GM21447 (cell line): ENCODE measurements around the gene PAK1IP1.
"Not testable (repeated sequence)": the region's sequence is repeated elsewhere in the genome, so short reads cannot be mapped to it uniquely, and the experiment has no call there.

Experiments
- ATAC-seq: cut with Tn5 transposase; IDR thresholded peaks from one replicate; pipeline ENCODE4 v1.9.1; 2021; ENCODE audit not compliant: unreplicated experiment

PAK1IP1 gene, protein sequence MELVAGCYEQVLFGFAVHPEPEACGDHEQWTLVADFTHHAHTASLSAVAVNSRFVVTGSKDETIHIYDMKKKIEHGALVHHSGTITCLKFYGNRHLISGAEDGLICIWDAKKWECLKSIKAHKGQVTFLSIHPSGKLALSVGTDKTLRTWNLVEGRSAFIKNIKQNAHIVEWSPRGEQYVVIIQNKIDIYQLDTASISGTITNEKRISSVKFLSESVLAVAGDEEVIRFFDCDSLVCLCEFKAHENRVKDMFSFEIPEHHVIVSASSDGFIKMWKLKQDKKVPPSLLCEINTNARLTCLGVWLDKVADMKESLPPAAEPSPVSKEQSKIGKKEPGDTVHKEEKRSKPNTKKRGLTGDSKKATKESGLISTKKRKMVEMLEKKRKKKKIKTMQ

DNA sequence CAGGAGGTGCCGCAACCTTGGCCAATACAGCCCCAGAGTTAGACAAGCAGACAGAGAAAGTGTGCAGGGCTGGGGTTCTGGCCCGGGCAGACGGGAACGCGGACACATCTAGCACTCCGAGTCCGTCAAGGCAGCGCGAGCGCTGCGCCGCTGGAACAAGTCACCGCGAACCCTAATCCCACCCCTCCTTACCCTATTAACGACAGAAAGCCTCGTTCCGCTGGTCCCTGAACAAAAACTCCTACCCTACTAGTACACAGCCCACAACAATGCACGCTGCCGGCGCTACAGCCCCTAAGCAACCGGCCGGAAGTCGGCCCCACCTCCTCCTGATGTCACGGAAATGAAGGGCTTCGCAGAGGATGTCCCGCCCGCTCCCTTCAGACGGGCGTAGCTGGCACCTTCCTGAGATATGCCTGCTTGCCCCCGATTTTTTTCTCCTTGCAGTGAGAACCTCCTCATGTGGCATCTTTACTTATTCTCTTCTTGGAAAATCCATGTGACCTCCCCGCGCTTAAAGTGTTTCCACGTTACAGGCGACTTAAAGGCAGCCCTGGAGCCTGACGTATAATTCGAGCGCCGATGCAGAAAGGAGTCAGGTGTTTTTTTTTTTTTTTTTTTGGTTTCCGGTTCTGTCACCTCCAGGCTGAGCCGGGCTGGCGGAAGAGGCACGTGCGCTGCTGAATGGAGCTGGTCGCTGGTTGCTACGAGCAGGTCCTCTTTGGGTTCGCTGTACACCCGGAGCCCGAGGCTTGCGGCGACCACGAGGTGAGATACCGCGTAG lies at the start of gene PAK1IP1, which contains the start of gene C6orf52:
PAK1IP1 (plus strand) TSS at position 671 of the 784 bp plus-strand sequence; CDS start at position 685, 14 bp downstream.
C6orf52 (minus strand) TSS at position 315 of the 784 bp plus-strand sequence. CDS start 7,066 bp downstream, outside the sequence.
- peak; percentile 97 for ATAC-seq

DNA sequence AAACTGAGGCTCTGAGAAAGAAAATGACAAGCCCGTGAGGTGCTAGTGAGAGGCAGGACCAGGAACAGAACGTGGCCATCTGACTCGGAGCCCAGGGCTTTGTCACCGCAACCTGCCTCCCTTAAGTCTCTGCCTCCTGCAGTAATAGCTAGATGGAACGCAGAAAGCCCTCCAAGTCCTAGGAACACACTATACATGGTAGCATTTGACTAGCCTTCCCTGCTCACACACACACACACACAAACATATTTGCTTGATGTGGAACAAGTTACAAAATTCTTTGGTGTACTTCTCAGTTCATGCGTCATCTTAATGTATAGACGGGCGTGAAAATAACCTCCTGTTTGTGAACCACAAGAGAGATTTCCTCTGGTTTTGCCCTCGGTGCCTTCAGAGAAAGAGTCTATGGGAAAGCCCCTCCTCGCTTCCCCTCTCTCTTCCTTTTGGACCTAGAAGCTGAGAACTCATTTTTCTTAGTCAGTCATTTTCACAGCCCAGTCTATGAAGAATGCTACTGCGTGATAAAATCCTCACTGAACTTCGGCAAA lies 39.2 kb upstream of the PAK1IP1 start:
- ATAC-seq = peak; percentile 55

DNA sequence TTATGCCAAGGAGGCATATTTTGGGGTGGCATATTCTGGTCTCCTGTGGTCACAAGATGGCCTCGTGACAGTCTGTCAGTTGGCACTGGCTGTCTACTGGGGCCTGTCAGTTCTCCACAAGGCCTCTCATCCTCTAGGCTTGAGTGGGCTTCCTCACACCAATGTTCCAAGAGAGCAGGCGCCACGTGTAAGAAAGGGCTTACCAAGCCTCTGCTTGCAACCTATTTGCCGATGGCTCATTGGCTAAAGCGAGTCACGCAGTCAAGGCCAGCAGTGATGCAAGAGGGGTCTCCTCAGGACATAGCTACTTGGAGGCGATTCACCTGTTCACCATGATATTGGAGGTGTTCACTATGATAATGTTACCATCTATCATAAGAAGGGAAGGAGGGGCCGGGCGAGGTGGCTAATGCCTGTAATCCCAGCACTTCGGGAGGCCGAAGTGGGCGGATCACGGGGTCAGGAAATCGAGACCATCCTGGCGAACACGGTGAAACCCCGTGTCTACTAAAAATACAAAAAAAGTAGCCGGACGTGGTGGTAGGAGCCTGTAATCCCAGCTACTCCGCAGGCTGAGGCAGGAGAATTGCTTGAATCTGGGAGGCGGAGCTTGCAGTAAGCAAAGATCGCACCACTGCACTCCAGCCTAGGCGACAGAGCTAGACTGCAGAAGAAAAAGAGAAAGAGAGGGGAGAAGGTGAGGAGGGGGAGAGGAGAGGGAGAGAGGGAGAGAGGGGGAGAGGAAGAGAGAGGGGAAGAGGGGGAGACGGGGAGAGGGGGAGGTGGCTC lies 35.7 kb upstream of the PAK1IP1 start:
- ATAC-seq = no peak

GRCh38 chr6:10659699-10660348 lies 34.9 kb upstream of the PAK1IP1 start:
- ATAC-seq = no peak

DNA sequence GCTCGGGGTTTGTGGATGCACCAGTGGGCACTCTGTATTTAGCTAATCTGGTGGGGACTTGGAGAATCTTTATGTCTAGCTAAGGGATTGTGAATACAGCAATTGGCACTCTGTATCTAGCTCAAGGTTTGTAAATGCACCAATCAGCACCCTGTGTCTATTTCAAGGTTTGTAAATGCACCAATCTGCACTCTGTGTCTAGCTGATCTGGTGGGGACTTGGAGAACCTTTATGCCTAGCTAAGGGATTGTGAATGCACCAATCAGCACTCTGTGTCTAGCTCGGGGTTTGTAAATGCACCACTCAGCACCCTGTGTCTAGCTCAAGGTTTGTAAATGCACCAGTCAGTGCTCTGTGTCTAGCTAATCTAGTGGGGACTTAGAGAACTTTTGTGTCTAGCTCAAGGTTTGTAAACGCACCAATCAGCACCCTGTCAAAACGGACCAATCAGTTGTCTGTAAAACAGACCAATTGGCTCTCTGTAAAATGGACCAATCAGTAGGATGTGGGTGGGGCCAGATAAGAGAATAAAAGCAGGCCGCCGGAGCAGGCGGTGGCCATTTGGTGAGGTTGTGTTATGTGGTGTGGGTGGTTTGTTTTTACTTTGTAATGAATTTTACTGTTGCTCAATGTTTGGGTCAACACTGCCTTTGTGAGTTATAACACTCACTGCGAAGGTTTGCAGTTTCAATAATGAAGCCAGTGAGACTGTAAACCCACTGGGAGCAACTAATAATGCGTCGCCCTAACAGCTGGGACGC lies 34.2 kb upstream of the PAK1IP1 start:
- not testable (repeated sequence) for ATAC-seq

- no peak for ATAC-seq
These were observed 32.6 kb upstream of the PAK1IP1 start for GRCh38 chr6:10662207-10662606.

DNA sequence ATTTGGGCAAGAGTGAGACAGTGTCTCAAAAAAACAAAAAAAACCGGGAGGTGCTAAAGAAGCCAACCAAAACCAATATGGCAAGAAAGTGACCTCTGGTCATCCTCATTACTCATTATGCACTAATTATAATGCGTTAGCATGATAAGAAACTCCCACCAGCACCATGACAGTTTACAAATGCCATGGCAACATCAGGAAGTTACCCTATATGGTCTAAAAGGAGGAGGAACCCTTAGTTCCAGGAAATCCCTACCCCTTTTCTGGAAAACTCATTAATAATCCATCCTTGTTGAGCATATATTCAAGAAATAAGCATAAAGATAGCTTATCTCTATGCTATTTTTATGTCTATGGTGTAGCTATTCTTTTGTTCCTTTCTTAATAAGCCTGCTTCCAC lies 32.0 kb upstream of the PAK1IP1 start:
- no peak for ATAC-seq

GRCh38 chr6:10665595-10665994 lies 29.2 kb upstream of the PAK1IP1 start:
- not testable (repeated sequence) for ATAC-seq

- no peak for ATAC-seq
These were observed 26.4 kb upstream of the PAK1IP1 start for GRCh38 chr6:10668126-10668917.

DNA sequence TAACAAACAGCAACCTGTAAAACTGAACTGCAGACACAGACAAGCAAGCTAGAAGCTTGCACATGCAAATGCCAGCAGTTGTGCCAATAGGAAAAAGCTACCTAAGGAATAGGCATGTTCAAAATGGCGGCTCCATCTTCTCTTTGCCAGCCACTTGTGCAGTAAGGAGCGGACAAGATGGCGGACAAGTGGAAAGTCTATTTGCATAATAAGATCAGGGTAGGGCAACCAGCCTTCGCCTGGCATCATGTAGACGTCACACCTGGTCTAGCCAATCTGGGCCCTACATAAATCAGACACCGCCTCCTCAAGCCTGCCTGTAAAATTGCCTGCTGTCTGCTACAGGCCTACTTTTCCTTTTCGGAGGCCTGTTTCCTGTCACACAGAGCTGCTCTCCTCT lies 18.4 kb upstream of the PAK1IP1 start:
- no peak for ATAC-seq

DNA sequence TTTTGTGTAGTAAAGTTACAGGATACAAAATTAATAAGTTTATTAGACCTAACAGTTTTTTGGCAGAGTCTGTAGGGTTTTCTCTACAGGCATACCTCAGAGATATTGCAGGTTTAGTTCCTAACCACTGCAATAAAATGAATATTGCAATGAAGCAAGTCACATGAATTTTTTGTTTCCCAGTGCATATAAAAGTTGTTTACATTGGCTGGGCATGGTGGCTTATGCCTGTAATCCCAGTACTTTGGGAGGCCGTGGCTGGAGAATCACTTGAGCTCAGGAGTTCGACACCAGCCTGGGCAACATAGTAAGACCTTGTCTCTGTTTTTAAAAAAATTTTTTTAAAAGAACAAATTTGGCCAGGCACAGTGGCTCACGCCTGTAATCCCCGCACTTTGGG lies 16.3 kb upstream of the PAK1IP1 start:
- no peak for ATAC-seq

- ATAC-seq = no peak
These were observed 13.0 kb upstream of the PAK1IP1 start for GRCh38 chr6:10681795-10682194.

GRCh38 chr6:10682355-10682988 lies 12.3 kb upstream of the PAK1IP1 start:
- ATAC-seq = no peak

DNA sequence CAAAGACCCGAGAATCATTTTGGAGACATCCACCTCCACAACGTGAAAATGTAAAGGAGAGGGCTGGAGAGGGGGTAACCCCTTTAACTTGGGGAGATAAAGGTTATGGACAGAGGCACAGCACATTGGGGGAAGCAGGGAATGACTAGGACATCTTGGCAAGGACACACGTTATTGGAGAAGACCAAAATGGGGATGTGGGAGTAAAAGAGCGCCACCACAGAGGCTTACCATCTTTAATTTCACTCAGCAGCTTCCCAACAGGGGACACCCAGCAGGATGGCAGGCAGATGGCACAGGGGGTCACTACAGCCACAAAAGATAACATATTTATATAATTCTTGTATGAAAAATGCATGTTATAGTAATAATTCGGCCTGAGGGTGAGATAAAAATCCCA lies 10.2 kb upstream of the PAK1IP1 start:
- no peak for ATAC-seq

GRCh38 chr6:10685092-10685915 lies 9.5 kb upstream of the PAK1IP1 start:
- no peak for ATAC-seq

DNA sequence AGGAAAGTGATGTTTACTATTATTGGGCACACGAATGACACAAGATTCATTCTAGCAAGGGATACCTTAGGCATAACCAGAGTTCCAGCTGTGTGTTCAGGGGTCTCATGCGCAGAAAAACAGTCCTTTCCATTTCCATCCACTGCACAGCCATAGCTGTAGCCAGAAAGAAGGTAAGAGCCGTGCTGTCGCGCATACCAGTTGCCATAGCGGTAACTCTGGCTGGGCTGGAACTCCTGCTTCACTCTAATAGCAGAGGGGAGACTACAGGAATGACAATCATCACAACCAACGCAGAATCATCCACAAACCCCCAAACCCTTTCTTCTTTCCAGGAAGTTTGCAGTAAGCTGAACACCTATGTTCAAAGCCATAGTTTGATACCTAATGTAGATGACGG lies 7.9 kb upstream of the PAK1IP1 start:
- no peak for ATAC-seq

DNA sequence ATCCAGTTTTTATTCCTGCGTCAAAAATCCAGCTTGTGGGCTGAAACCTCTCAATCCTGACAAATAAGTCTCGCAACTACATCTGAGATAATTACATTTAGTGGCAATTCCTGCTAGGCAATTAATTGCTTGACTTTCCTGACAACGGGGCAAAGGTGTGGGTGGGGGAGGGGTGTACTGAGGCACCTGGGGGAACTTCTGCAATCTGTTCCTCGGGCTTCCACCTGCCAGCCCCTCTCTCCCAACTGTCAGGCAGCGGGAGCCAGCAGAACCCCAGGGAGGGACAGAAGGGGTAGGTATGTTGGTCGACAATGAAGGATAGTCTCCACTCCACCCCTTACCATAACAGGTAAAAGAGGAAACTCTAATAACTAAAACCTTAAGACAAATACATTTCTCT lies 7.2 kb upstream of the PAK1IP1 start:
- no peak for ATAC-seq
